Measurements from ENCODE around the gene ABHD17A.

The ABHD17A gene

GRCh38 chr19:1830568-1830967 lies 54.7 kb downstream of the ABHD17A start:
- no peak for DNase-seq
- H3K4me1 ChIP-seq, result peaks cover 0 to 28% (median 10%) of the 10 kb centered on the region in 4 donors

GRCh38 chr19:1829958-1830357 lies 55.3 kb downstream of the ABHD17A start:
- Histone ChIP-seq H3K36me3 (peaks cover 17 to 43% (median 27%) of the 10 kb centered on the region in 3 donors), H3K27me3 (no peaks in the 10 kb centered on the region), H3K9me3 (no peaks in the 10 kb centered on the region), H3K4me3 (no peak overlapping the region), H3K4me1 (peaks cover 0 to 24% (median 10%) of the 10 kb centered on the region in 4 donors), H3K27ac (no peak overlapping the region)
- intact Hi-C loops (cut with DNase I; ENCODE audit: low total_unique reads), result loop anchor here (5.0 kb wide), 1 partner anchor 43 kb away; no protein-coding TSS in a partner anchor
- TF ChIP-seq CTCF (IDR thresholded peaks at IDR 0.05), result no peak
- no peak for DNase-seq

More at GRCh38 chr19:1830568-1830967, 54.7 kb downstream of the ABHD17A start:
- no peak overlapping the region for H3K4me3 ChIP-seq
- intact Hi-C loops (cut with DNase I; ENCODE audit: low total_unique reads), result no loop called here
- no peak for TF ChIP-seq CTCF (IDR thresholded peaks at IDR 0.05)
- H3K27me3 ChIP-seq, result no peaks in the 10 kb centered on the region
- H3K9me3 ChIP-seq, result no peaks in the 10 kb centered on the region
- peaks cover 17 to 38% (median 27%) of the 10 kb centered on the region in 3 donors for H3K36me3 ChIP-seq
- no peak overlapping the region for H3K27ac ChIP-seq

- no peak for TF ChIP-seq CTCF (IDR thresholded peaks at IDR 0.05)
- H3K36me3 ChIP-seq, result peaks cover 28 to 56% (median 41%) of the 10 kb centered on the region in 3 donors
- intact Hi-C loops (cut with DNase I; ENCODE audit: low total_unique reads), result loop anchor here (5.0 kb wide), 1 partner anchor 41 kb away; no protein-coding TSS in a partner anchor
- H3K9me3 ChIP-seq, result no peaks in the 10 kb centered on the region
- H3K4me3 ChIP-seq, result no peak overlapping the region
- no peaks in the 10 kb centered on the region for H3K27me3 ChIP-seq
- no peak overlapping the region for H3K27ac ChIP-seq
- peaks cover 0 to 17% (median 10%) of the 10 kb centered on the region in 4 donors for H3K4me1 ChIP-seq
- DNase-seq, result no peak
These were observed 56.7 kb downstream of the ABHD17A start for GRCh38 chr19:1828279-1829238.

GRCh38 chr19:1827566-1828278 lies 57.6 kb downstream of the ABHD17A start:
- Histone ChIP-seq H3K27me3 (no peaks in the 10 kb centered on the region), H3K36me3 (peaks cover 36 to 65% (median 49%) of the 10 kb centered on the region in 3 donors), H3K9me3 (no peaks in the 10 kb centered on the region), H3K4me3 (no peak overlapping the region), H3K4me1 (peaks cover 0 to 14% (median 10%) of the 10 kb centered on the region in 4 donors), H3K27ac (no peak overlapping the region)
- no peak for TF ChIP-seq CTCF (IDR thresholded peaks at IDR 0.05)
- no peak for DNase-seq
- intact Hi-C loops (cut with DNase I; ENCODE audit: low total_unique reads), result loop anchor here (5.0 kb wide), 1 partner anchor 40 kb away; no protein-coding TSS in a partner anchor

Data from tibial artery (tissue), 4 donors.